Aorta (tissue), 5 donors: Measurements from ENCODE around the gene PHACTR1. TPM values are rescaled to one million over a fixed set of nuclear protein-coding genes. Genes with fewer than 3 reads are reported as not detected.
A peak's percentile ranks its signal among the peaks of the same experiment; 100 is the strongest.

Experiments used
- ATAC-seq: fragments of 200-7000 bp; cut with Tn5 transposase; one replicate; pipeline ENCODE4 v1.9.1; 2022; ENCODE audit warnings: moderate library complexity; ENCODE audit not compliant: low FRiP score
- DNase-seq, 2 donors: peaks; one replicate each; pipeline ENCODE4 v3.0.0-alpha.2; 2020
- H3K27ac ChIP-seq, 2 donors: one replicate each; pipeline ENCODE4 v1.5.1; 2013; ENCODE audit warnings: low read length in 2 of 2, mild to moderate bottlenecking in 2 of 2, moderate library complexity in 2 of 2, control low read depth in 1 of 2, inconsistent platforms in 1 of 2, low read depth in 1 of 2
- H3K27me3 ChIP-seq, 2 donors: one replicate each; pipeline ENCODE4 v1.6.1; 2013; ENCODE audit warnings: control low read depth in 1 of 2, low read length in 1 of 2, mild to moderate bottlenecking in 1 of 2, moderate library complexity in 1 of 2; ENCODE audit not compliant: insufficient read depth in 2 of 2, control insufficient read depth in 1 of 2
- H3K36me3 ChIP-seq, 2 donors: one replicate each; pipeline ENCODE4 v1.6.1; 2013; ENCODE audit warnings: control low read depth in 1 of 2, low read length in 1 of 2, mild to moderate bottlenecking in 1 of 2; ENCODE audit not compliant: insufficient read depth in 2 of 2, control insufficient read depth in 1 of 2
- H3K4me1 ChIP-seq, 2 donors: one replicate each; pipeline ENCODE4 v1.6.1; 2013; ENCODE audit warnings: low read length in 2 of 2, control low read depth in 1 of 2, mild to moderate bottlenecking in 1 of 2, moderate library complexity in 1 of 2; ENCODE audit not compliant: insufficient read depth in 2 of 2, control insufficient read depth in 1 of 2
- H3K4me3 ChIP-seq, 2 donors: one replicate each; pipeline ENCODE4 v1.5.1; 2013; ENCODE audit warnings: low read length in 2 of 2, control low read depth in 1 of 2, mild to moderate bottlenecking in 1 of 2
- H3K9me3 ChIP-seq: one replicate; pipeline ENCODE4 v1.6.1; 2013; ENCODE audit warnings: mild to moderate bottlenecking, low read length; ENCODE audit not compliant: control insufficient read depth
- WGBS, 2 donors: extraction: QIAGEN DNeasy Blood & Tissue Kit; methylation state at CpG; one replicate each; pipeline ENCODE4 v1.1.7; 2013; 5-methylcytosine and 5-hydroxymethylcytosine counted together
- intact Hi-C, 2 donors: fragments of 100-400 bp; cut with DNase I; formaldehyde crosslinking; loops; one replicate each; pipeline versions ENCODE4 v1.14.2 to v1.15.0; 2022
- polyA plus RNA-seq, 2 donors: library from polyadenylated mRNA; stranded (reverse); fragments of 200-250 nt; gene quantifications; one replicate each; pipeline ENCODE4 v1.2.3, GENCODE V29; 2013
- total RNA-seq, 2 donors: library from RNA; stranded (reverse); fragmentation: NEBNext Ultra II Directional; extraction: Animal tissue kit (Norgen Biotek cat#: 25700); gene quantifications; one replicate each; pipeline ENCODE4 v1.2.1, GENCODE V29; 2021
- donor health status: healthy with polysubstance abuse.
- donor health status: Bipolar disorder and iron deficiency.
- donor health status: DM: no; HTN: no; CAD: no.
- donor health status: DM: no; HTN: no; CAD: no.
- donor health status: DM: yes; HTN: yes; CAD: no.

PHACTR1 gene
- total and polyA plus RNA-seq, 4 donors, result 3.2 to 89.4 (median 20.1) TPM

DNA sequence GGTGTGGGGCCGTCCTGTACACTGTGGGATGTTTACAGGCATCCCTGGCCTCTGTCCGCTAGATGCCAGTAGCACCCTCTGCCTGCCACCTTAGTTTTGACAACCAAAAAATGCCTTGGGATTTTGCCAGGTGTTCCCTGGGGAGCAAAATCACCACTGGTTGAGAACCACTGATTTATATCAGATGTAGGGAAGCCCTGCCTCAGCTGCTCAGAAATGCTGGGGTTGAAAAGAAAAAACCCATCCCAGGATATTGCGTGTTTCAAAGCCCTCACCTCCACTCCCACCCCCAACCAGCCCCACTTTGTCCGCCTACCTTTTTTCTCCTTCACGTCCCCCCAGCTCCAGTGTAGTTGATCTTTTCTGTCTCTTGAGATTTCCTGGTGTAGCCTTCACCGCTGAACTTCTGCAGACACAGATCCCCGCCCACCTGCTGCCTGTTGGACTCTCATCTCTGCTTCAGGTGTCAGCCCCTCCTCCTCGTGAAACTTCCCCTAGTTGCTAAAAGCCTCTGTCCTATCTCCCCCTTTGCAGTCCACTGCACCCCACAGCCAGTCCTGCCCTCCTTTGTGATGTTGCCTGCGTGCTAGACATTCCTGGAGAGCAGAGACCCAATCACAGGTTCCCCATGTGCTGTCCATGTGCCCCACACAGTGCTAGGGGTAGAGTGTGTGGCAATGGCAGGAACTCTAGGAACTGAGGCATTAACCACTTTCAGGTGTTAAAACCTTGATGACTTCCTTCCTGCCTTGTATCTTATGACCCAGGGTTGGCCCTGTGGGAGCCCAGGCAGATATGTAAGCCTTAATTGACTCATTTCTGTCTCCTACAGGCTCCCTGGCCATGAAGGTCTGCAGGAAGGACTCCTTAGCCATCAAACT lies 512.9 kb downstream of the PHACTR1 start:
- intact Hi-C loops, result loop anchor here in 1 of 2 donors (5.0 kb wide), 1 partner anchor 98 kb away; the partner anchor contains the start of gene TBC1D7
- Histone ChIP-seq H3K27me3 (no peaks in the 10 kb centered on the region), H3K27ac (no peak overlapping the region), H3K9me3 (no peaks in the 10 kb centered on the region), H3K36me3 (peaks cover 0 to 3% of the 10 kb centered on the region in 2 donors), H3K4me3 (no peak overlapping the region), H3K4me1 (peaks cover 5% of the 10 kb centered on the region in 2 donors)
- WGBS, 2 donors, result 80 to 82% methylated on average over 9 of the region's 9 CpGs
- DNase-seq (no peak), ATAC-seq (no peak)

DNA sequence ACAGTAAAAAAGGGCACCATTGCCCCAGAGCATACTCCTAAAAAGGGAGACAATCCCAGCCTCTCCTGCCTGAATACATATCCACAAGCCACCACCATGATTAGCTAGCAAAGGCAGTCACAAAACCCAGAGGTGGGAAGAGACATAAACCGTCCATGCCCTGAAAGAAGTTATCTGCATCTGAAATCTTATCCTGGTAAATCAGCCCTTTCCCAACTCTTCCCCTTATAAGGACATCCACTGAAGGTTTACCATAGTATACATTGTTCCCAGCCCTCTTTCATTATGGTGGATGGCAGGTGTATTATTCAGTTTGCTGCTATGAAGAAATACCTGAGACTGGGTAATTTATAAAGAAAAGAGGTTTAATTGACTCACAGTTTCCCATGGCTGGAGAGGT lies 516.5 kb downstream of the PHACTR1 start:
- Histone ChIP-seq H3K27me3 (no peaks in the 10 kb centered on the region), H3K4me1 (peaks cover 5 to 9% of the 10 kb centered on the region in 2 donors), H3K4me3 (no peak overlapping the region), H3K36me3 (peaks cover 0 to 3% of the 10 kb centered on the region in 2 donors), H3K9me3 (no peaks in the 10 kb centered on the region), H3K27ac (peak overlapping the region in 1 of 2 donors; percentile 33)
- no peak for DNase-seq
- ATAC-seq, result no peak
- intact Hi-C loops, result loop anchor here in 1 of 2 donors (5.0 kb wide), 1 partner anchor 94 kb away; the partner anchor contains the start of gene TBC1D7
- 89 to 90% methylated on average over 1 of the region's 1 CpG for WGBS, 2 donors

DNA sequence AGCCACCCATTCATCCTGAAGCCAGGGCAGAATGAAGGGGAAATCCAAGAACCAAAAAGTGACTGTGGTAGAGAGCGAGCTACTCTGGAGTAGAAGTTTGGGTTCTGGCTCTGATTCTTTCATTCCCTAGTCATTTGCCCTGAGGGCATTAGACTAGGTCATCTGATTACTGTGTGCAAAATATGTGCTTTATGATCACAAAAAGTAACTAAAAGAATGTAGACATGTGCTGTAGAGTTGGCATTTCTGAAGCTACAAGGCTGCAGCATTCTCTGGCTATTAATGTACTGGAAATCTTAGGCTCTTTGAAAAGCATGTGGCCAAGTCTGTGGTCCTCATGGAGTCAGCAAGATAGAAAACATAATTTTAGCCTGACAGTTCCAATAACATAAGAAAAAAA lies 517.6 kb downstream of the PHACTR1 start:
- intact Hi-C loops, result loop anchor here in 1 of 2 donors (5.0 kb wide), 1 partner anchor 93 kb away; the partner anchor contains the start of gene TBC1D7
- Histone ChIP-seq H3K27me3 (no peaks in the 10 kb centered on the region), H3K4me3 (no peak overlapping the region), H3K9me3 (no peaks in the 10 kb centered on the region), H3K36me3 (peaks cover 0 to 3% of the 10 kb centered on the region in 2 donors), H3K4me1 (peaks cover 5 to 11% of the 10 kb centered on the region in 2 donors), H3K27ac (peak overlapping the region; percentile 30 to 67)
- WGBS, 2 donors, result 17 to 19% methylated on average over 1 of the region's 1 CpG
- DNase-seq, result no peak
- ATAC-seq, result no peak

DNA sequence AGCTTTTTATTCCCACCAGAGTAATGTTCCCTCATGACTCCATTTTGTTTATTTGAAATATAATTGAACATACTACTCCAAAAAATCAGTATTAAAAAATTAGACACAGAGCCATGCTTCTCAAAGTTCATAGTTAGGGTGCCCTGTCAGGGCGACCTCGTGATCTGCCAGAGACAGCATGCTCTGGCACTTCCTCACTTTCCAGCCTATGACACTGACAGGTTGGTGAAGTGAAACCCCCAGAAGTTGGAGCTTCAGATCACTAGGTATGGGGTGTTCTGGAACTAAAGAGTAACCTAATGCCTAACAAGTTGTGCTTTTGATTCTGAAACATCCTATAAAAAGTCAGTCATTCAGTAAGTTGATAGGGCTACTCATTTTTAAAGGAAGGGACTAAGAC lies 518.8 kb downstream of the PHACTR1 start:
- H3K27ac ChIP-seq, result no peak overlapping the region
- DNase-seq, result no peak
- WGBS, 2 donors, result 96% methylated on average over 2 of the region's 2 CpGs
- no peak overlapping the region for H3K4me3 ChIP-seq
- no peak for ATAC-seq
- no peaks in the 10 kb centered on the region for H3K27me3 ChIP-seq
- H3K36me3 ChIP-seq, result peaks cover 0 to 3% of the 10 kb centered on the region in 2 donors
- intact Hi-C loops, result no loop called here
- H3K4me1 ChIP-seq, result peaks cover 5 to 11% of the 10 kb centered on the region in 2 donors
- H3K9me3 ChIP-seq, result no peaks in the 10 kb centered on the region

DNA sequence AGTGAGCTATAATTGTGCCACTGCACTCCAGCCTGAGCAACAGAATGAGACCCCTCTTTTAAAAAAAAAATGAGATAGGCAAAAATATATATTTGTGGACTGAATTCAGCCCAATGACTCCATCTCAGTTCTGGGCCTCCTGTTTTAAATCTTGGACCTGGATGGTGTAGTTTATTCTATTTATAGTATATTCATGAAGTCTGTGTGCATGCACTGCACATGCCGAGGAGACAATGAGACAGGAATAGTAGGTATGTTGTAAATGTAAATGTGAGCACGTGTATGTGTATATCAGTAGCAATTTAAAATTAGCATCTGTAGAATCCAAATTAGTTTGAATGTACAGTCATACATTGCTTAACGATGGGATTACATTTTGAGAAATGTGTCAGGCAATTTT lies 520.8 kb downstream of the PHACTR1 start:
- H3K4me3 ChIP-seq, result no peak overlapping the region
- intact Hi-C loops, result no loop called here
- 48 to 51% methylated on average over 3 of the region's 3 CpGs for WGBS, 2 donors
- H3K4me1 ChIP-seq, result peaks cover 5 to 11% of the 10 kb centered on the region in 2 donors
- ATAC-seq, result no peak
- no peak overlapping the region for H3K27ac ChIP-seq
- no peaks in the 10 kb centered on the region for H3K27me3 ChIP-seq
- no peaks in the 10 kb centered on the region for H3K9me3 ChIP-seq
- peaks cover 0 to 3% of the 10 kb centered on the region in 2 donors for H3K36me3 ChIP-seq
- no peak for DNase-seq

DNA sequence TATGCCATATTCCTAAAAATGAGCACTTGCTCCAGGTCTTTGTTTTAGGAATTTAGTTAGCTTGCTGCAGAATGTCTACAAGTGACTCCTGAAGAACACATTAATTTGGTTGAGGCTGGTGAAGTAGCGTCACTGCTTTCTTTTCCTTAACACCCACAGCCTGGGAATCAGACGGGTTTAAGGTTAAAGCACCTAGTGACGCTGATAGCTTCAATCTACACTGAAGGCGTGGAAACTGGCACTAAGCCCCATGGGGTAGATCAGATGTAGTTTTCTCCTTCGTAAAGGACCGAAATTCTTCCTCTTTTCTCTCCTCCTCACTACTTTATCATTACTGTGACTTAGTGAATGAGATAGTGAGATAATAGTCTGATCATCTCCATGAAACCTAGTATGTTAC lies 521.5 kb downstream of the PHACTR1 start:
- ATAC-seq (no peak), DNase-seq (no peak)
- intact Hi-C loops, result no loop called here
- no peaks in the 10 kb centered on the region for H3K27me3 ChIP-seq
- peaks cover 0 to under 1% of the 10 kb centered on the region in 2 donors for H3K36me3 ChIP-seq
- no peaks in the 10 kb centered on the region for H3K9me3 ChIP-seq
- H3K4me1 ChIP-seq, result peaks cover 2 to 11% of the 10 kb centered on the region in 2 donors
- 94% methylated on average over 6 of the region's 6 CpGs for WGBS, 2 donors
- H3K27ac ChIP-seq, result no peak overlapping the region
- H3K4me3 ChIP-seq, result no peak overlapping the region

DNA sequence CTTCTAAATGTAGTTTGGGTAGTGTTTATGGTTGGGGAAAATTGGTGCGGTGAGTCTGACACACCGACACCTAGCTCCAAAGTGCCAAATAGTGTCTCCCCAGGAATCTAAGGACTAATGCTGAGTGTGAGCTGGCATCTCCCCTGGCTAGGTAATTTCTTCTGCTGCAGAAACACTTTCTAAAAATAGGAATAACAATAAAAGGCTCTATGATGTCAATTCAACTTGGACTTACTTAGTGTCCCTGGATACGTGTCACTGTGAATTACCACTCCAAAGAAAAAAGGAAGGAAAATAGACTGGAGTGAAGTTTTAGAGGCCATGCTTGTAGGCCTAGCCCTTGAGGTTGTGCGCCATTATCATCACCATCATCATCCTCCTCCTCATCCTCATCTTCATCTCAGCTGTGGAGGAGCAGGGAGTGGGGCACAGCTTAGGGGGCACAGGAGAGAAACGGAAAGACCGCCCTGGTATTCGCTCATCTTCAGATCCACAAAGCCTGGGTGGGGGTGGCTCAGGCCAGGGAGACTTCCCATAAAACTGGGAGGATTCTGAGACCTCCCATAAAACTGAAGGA lies 522.2 kb downstream of the PHACTR1 start:
- Histone ChIP-seq H3K27ac (no peak overlapping the region), H3K27me3 (no peaks in the 10 kb centered on the region), H3K36me3 (no peaks in the 10 kb centered on the region), H3K9me3 (no peaks in the 10 kb centered on the region), H3K4me1 (peaks cover 2 to 10% of the 10 kb centered on the region in 2 donors), H3K4me3 (no peak overlapping the region)
- DNase-seq (no peak), ATAC-seq (no peak)
- WGBS, 2 donors, result 83 to 88% methylated on average over 7 of the region's 7 CpGs
- intact Hi-C loops, result no loop called here

DNA sequence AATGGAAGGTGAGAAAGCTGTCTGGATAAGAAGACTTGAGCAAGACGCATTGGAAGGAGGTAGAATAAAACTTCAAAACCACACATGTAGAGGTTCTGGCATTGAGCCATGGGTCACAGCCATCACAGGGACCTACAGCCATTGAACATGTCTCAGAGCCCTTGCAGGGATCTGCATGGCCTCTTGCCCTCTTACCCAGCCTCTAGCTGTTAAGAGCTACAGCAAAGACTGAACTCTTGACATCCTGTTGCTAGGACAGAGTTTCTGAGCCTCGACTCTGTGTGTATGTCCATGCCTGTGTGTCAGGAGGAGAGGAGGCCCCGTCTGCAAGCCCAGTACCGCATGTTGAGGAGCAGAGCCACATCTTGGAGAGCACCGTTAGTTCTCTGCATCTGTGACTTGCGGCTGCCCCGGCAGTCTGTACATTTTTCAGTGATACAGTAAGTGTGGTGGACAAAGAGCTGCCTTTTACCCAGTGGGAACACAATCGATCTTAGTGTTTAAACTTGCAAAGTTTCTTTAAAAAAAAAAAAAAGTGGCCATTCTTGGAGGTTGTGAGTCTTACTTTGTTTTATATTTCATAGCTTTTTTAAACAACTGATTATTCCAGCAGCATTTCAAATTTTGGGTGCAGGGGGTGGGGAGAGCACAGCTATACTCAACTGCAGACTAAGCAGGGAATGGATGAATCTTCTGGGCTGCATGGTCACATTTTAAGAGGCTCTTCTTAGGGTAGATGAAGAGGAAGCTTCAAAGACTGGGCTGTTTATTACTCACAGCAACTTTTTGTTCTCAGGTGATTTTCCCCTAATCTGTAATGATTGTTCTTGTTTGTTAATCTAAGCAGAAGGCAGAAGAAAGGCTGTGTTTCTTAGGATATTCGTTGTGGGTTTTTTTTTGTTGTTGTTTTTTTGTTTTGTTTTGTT lies 523.2 kb downstream of the PHACTR1 start:
- 53 to 55% methylated on average over 9 of the region's 9 CpGs for WGBS, 2 donors
- H3K9me3 ChIP-seq, result no peaks in the 10 kb centered on the region
- intact Hi-C loops, result no loop called here
- peaks cover 0 to 3% of the 10 kb centered on the region in 2 donors for H3K4me1 ChIP-seq
- no peaks in the 10 kb centered on the region for H3K27me3 ChIP-seq
- H3K4me3 ChIP-seq, result no peak overlapping the region
- no peak for ATAC-seq
- no peak overlapping the region for H3K27ac ChIP-seq
- H3K36me3 ChIP-seq, result no peaks in the 10 kb centered on the region
- no peak for DNase-seq
